Heart right ventricle (tissue), 16 donors: ENCODE data around the gene BEST3. TPM values are rescaled to one million over a fixed set of nuclear protein-coding genes. Genes with fewer than 3 reads are reported as not detected.

ENCODE experiments used
- ATAC-seq, 8 donors: fragments of 200-7000 bp; cut with Tn5 transposase; one replicate each; pipeline ENCODE4 v1.9.1; 2020; ENCODE audit warnings: mild to moderate bottlenecking in 8 of 8, moderate library complexity in 8 of 8, moderate number of reproducible peaks in 1 of 8
- DNase-seq, 2 donors: peaks; one replicate each; pipeline ENCODE4 v3.0.0-alpha.2; 2020
- H3K27ac ChIP-seq, 10 donors: fragments of 200-600 bp; sonication (generic) in 2 of 10; one replicate each; pipeline versions ENCODE4 v1.5.0 to v1.8.0; 2020 to 2022; ENCODE audit warnings: mild to moderate bottlenecking in 3 of 10
- H3K27me3 ChIP-seq, 7 donors: fragments of 200-600 bp; one replicate each; pipeline ENCODE4 v1.8.0; 2021 to 2022; ENCODE audit warnings: mild to moderate bottlenecking in 2 of 7
- H3K36me3 ChIP-seq, 9 donors: fragments of 200-600 bp; sonication (generic) in 1 of 9; one replicate each; pipeline versions ENCODE4 v1.5.0 to v1.8.0; 2020 to 2022; ENCODE audit warnings: mild to moderate bottlenecking in 2 of 9
- H3K4me1 ChIP-seq, 9 donors: fragments of 200-600 bp; sonication (generic) in 1 of 9; one replicate each; pipeline versions ENCODE4 v1.5.0 to v1.8.0; 2020 to 2022; ENCODE audit warnings: mild to moderate bottlenecking in 4 of 9
- H3K4me3 ChIP-seq, 10 donors: fragments of 200-600 bp; sonication (generic) in 2 of 10; one replicate each; pipeline versions ENCODE4 v1.5.0 to v1.8.0; 2020 to 2022; ENCODE audit warnings: mild to moderate bottlenecking in 7 of 10, moderate library complexity in 2 of 10
- H3K9me3 ChIP-seq, 11 donors: fragments of 200-600 bp in 10 of 11; sonication (generic) in 2 of 11; one replicate each; pipeline versions ENCODE4 v1.5.0 to v1.8.0; 2013 to 2022; ENCODE audit warnings: mild to moderate bottlenecking in 2 of 11, control low read depth in 1 of 11, moderate library complexity in 1 of 11
- WGBS, 2 donors: extraction: QIAGEN DNeasy Blood & Tissue Kit; methylation state at CpG; one replicate each; pipeline ENCODE4 v1.1.7; 2013; ENCODE audit warnings: inconsistent platforms in 1 of 2; 5-methylcytosine and 5-hydroxymethylcytosine counted together
- intact Hi-C, 10 donors: fragments of 100-400 bp; cut with DNase I; formaldehyde crosslinking; loops; one replicate each; pipeline versions ENCODE4 v1.11.1 to v1.14.2; 2022
- polyA plus RNA-seq, 2 donors: library from polyadenylated mRNA; stranded (reverse); fragments of 200-250 nt; gene quantifications; one replicate each; pipeline ENCODE4 v1.2.3, GENCODE V29; 2013
- total RNA-seq, 10 donors: library from RNA; stranded (reverse); fragmentation: NEBNext Ultra II Directional in 3 of 10; extraction: Animal tissue kit (Norgen Biotek cat#: 25700) in 3 of 10; gene quantifications; one replicate each; pipeline versions ENCODE4 v1.2.1 to v1.2.4, GENCODE V29; 2021 to 2023
- TF ChIP-seq, protein P1 (sequence below), 9 donors: fragments of 200-600 bp; sonication (generic) in 2 of 9; IDR thresholded peaks; one replicate each; pipeline versions ENCODE4 v1.5.0 to v1.8.0; 2021 to 2022; ENCODE audit warnings: antibody characterized with exemption in 9 of 9, mild to moderate bottlenecking in 5 of 9, moderate library complexity in 1 of 9
- donor health status: Arrhythmogenic right ventricular cardiomyopathy.
- donor health status: ischemic (EF 13 %, LVEDD 7.1; RV severe dilation, severe dysfunction).
- donor health status: healthy with polysubstance abuse.
- donor health status: DM: no; HTN: yes; CAD: no.
- donor health status: DM: no; HTN: no; CAD: no.
- donor health status: ischemic (EF 25% LVEDD 6.9; RV normal size, moderate dysfunction).
- donor health status: ischemic (EF 25% LVEDD 5.7; RV mildly dilated, moderate dysfunction).
- donor health status: healthy.
- donor health status: DM: yes; HTN: yes; CAD: no.
- donor health status: Ischemic cardiomyopathy.
- donor health status: ischemic (EF 35%, LVEDD 5.7; RV mildly dilated, moderate dysfunction).
- donor health status: nonischemic (EF 11% LVEDD 7.7; RV severe dilation, severe dysfunction).
- donor health status: DM: yes; HTN: yes; CAD: no.
- donor health status: PGD.
- donor health status: ischemic (EF 29% LVEDD 5.4; RV normal size, mild dysfunction).
- donor health status: nonischemic (EF 23%, LVEDD 6.1; RV moderate dilation, normal function).

BEST3 gene
- total and polyA plus RNA-seq, 12 donors, result 0.07 to 0.64 (median 0.35) TPM; not detected in 3

DNA sequence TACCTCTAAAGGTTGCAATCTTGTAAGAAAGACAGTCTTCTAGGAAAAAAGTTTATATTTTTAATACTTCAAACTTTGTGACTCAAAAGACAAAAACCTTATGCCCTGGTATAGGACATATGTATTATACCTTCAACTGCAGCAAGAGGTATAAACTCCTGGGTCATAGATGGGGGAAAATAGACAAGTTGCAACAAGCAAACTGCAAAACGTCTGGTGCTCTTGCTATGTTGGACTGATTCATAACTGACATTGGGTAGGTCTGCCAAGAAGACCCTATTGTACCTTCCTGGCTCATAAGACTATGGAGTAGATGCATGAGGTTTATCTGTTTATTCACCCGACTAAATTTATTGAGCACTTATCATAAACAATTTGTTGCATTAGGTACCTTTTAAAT, 40.9 kb downstream of the BEST3 start:
- DNase-seq, result no peak
- TF ChIP-seq, protein P1, sequence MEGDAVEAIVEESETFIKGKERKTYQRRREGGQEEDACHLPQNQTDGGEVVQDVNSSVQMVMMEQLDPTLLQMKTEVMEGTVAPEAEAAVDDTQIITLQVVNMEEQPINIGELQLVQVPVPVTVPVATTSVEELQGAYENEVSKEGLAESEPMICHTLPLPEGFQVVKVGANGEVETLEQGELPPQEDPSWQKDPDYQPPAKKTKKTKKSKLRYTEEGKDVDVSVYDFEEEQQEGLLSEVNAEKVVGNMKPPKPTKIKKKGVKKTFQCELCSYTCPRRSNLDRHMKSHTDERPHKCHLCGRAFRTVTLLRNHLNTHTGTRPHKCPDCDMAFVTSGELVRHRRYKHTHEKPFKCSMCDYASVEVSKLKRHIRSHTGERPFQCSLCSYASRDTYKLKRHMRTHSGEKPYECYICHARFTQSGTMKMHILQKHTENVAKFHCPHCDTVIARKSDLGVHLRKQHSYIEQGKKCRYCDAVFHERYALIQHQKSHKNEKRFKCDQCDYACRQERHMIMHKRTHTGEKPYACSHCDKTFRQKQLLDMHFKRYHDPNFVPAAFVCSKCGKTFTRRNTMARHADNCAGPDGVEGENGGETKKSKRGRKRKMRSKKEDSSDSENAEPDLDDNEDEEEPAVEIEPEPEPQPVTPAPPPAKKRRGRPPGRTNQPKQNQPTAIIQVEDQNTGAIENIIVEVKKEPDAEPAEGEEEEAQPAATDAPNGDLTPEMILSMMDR (IDR thresholded peaks at IDR 0.05), result no peak
- no peaks in the 10 kb centered on the region for H3K36me3 ChIP-seq
- peaks cover 0 to 17% (median 0%) of the 10 kb centered on the region in 9 donors for H3K4me1 ChIP-seq
- H3K4me3 ChIP-seq, result no peak overlapping the region
- 64 to 75% methylated on average over 2 of the region's 2 CpGs for WGBS, 2 donors
- intact Hi-C loops, result no loop called here
- no peaks in the 10 kb centered on the region for H3K9me3 ChIP-seq
- ATAC-seq, result no peak
- no peaks in the 10 kb centered on the region for H3K27me3 ChIP-seq
- no peak overlapping the region for H3K27ac ChIP-seq

DNA sequence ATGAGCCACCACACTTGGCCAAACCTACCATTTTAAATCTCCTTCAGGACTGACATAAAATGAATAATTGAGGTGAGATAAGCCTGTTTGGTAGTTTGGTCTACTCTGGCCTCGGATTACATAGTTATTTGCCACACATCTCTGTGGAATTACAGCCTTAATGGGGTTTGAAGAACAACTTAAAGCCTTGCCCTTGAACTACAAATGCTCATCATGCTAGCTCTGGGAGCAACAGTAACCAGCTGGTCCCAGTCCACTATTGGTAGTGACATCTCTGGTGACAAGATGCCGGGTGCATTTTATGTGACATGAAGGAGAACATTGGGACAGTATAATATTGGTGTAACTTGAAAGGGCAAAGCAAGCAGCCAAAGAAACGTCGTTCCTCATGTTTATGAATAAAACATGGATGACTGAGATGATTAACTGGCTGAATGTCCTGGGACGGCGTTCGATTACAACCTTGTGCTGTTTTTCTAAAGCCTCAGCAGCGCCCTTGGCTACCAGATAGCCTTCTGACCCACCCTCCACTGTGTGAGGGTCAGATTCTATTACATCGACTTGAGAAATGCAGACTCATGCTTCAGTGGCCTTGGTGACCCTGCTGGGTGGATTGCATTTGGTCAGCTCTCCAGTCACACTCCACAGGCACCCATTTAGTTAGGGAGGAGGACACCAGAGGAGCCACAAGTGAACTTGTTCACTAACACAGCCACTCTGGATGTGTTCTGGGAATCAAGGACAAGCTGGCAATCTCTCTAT, 41.5 kb downstream of the BEST3 start:
- Histone ChIP-seq H3K27ac (no peak overlapping the region), H3K4me1 (peaks cover 0 to 17% (median 0%) of the 10 kb centered on the region in 9 donors), H3K4me3 (no peak overlapping the region), H3K9me3 (no peaks in the 10 kb centered on the region), H3K36me3 (no peaks in the 10 kb centered on the region), H3K27me3 (no peaks in the 10 kb centered on the region)
- DNase-seq, result no peak
- peak in 1 of 8 donors; percentile 14 for ATAC-seq
- 68 to 71% methylated on average over 9 of the region's 9 CpGs for WGBS, 2 donors
- TF ChIP-seq, protein P1 (IDR thresholded peaks at IDR 0.05), result no peak
- intact Hi-C loops, result no loop called here

DNA sequence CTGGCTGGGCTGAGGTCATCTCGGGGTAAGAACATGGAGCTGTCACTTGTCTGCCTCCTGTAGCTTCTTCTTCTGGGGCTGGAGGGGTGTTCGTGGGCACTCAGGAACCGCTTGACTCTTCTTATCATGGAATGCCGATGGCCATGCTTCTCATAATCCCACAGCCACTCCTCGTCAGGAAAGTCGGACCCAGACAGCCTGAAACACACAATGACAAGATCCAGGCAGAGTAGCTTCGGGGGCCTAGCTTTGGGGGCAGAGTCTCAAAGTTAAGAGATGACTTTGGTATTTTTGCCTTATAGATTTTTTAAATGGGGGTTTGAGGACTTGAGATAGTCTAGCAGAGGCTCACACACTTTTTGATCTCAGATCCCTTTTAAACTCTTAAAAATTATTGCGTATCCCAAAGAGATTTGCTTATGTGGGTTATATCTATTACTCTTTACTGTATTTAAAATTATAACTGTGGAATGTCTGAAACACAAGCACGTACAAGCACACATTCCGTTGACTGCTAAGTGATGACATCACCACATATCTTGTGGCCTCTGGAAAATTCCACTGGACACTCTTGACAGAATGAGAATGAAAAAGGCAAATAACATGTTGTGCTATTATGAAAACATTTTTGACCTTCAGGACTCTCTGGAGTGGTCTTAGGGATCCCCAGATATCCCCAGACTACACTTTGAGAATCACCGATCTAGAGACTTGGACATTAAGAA, 43.3 kb downstream of the BEST3 start:
- H3K4me1 ChIP-seq, result peaks cover 0 to 11% (median 0%) of the 10 kb centered on the region in 9 donors
- 37 to 46% methylated on average over 11 of the region's 11 CpGs for whole genome bisulfite sequencing, 2 donors
- intact Hi-C loops, result no loop called here
- ATAC-seq (peak in 5 of 8 donors; percentile 11 to 64 (median 41)), DNase-seq (no peak)
- H3K27me3 ChIP-seq, result no peaks in the 10 kb centered on the region
- H3K4me3 ChIP-seq, result no peak overlapping the region
- no peaks in the 10 kb centered on the region for H3K9me3 ChIP-seq
- H3K36me3 ChIP-seq, result no peaks in the 10 kb centered on the region
- peak overlapping the region in 2 of 10 donors; percentile 9 to 21 for H3K27ac ChIP-seq
- TF ChIP-seq, protein P1 (IDR thresholded peaks at IDR 0.05), result no peak

DNA sequence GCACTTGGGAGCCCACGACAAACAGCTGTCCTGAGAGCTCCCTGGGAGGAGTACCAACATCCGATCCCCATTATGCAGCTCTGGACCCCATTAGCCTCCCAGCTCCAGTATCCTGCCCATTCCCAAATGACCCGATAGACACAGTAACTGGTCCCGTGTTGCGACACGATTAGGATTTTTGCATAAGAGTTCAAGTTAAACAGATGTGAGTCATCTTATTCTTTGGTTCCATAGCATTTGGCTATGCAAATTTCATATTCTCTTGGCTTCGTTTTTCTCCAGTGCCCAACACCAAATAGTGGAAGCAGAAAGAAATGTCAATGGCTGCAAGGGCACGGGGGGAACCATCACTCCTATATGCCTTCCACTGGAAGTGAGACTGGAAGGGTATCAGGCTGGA, 45.4 kb downstream of the BEST3 start:
- ATAC-seq, result no peak

More for the DNA sequence above, 45.4 kb downstream of the BEST3 start:
- TF ChIP-seq, protein P1 (IDR thresholded peaks at IDR 0.05), result no peak
- Histone ChIP-seq H3K36me3 (no peaks in the 10 kb centered on the region), H3K4me3 (no peak overlapping the region), H3K4me1 (peaks cover 0 to 23% (median 0%) of the 10 kb centered on the region in 9 donors), H3K27me3 (no peaks in the 10 kb centered on the region), H3K27ac (no peak overlapping the region), H3K9me3 (peaks cover 0 to 3% (median 0%) of the 10 kb centered on the region in 11 donors)
- 89 to 93% methylated on average over 8 of the region's 8 CpGs for WGBS, 2 donors
- intact Hi-C loops, result no loop called here
- DNase-seq, result no peak
